Astrocyte of the spinal cord (primary cell): ENCODE data around the gene PTPN13.
"Not testable (repeated sequence)": the region's sequence is repeated elsewhere in the genome, so short reads cannot be mapped to it uniquely, and the experiment has no call there.

Experiments used
- DNase-seq: peaks from one replicate; pipeline ENCODE4 v3.0.0; 2011; ENCODE audit warnings: low read depth, low spot score
- H3K4me3 ChIP-seq: 2 replicates; pipeline ENCODE4 v1.5.1; 2011; ENCODE audit warnings: low read depth, mild to moderate bottlenecking, low read length, moderate library complexity
- in situ Hi-C: cut with HindIII; loops from 2 replicates; pipeline ENCODE4 v1.10.0; 2017; ENCODE audit warnings: low sequenced_read_pairs
- TF ChIP-seq, protein P1 (sequence below): IDR thresholded peaks from 2 replicates; pipeline ENCODE4 v1.5.1; 2012; ENCODE audit warnings: low read depth, mild to moderate bottlenecking, low read length, inconsistent platforms

PTPN13 gene

DNA sequence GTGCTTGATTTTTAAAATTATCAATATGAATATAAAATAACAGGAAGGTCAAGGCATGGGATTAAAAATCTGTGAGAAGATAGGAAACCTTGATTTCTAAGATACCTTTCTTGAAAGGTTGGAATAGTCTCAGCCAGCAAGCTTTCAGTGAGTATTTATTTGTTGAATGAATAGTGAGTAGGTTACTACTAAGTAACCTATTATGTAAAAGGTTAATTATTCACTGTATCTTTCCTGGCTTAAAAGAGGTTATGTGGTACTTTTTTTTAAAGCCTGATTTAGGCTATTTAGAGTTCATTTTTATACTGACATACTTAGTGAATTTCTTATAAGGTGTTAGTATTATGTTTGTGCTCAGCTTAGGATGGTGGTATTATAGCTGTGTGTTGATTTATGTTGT is 123.5 kb downstream of the PTPN13 start:
- TF ChIP-seq, protein P1, sequence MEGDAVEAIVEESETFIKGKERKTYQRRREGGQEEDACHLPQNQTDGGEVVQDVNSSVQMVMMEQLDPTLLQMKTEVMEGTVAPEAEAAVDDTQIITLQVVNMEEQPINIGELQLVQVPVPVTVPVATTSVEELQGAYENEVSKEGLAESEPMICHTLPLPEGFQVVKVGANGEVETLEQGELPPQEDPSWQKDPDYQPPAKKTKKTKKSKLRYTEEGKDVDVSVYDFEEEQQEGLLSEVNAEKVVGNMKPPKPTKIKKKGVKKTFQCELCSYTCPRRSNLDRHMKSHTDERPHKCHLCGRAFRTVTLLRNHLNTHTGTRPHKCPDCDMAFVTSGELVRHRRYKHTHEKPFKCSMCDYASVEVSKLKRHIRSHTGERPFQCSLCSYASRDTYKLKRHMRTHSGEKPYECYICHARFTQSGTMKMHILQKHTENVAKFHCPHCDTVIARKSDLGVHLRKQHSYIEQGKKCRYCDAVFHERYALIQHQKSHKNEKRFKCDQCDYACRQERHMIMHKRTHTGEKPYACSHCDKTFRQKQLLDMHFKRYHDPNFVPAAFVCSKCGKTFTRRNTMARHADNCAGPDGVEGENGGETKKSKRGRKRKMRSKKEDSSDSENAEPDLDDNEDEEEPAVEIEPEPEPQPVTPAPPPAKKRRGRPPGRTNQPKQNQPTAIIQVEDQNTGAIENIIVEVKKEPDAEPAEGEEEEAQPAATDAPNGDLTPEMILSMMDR = no peak
- in situ Hi-C loops = no loop called here
- DNase-seq = no peak
- H3K4me3 ChIP-seq = no peak overlapping the region

DNA sequence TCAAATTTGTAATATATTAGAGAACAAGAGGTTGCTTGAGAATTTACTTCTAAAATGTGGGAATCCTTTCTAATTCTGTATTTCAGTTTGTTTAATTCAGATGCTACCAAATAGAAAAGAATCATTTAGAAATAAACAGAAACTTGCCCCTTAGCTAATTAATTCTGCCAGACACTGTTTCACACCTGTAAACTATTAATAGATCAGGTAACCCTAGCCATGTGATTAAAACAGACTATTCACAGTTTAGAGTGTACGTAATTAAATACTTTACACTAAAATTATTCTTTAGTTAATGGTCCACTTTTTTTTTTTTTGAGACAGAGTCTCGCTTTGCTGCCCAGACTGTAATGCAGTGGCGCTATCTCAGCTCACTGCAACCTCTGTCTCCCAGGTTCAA is 124.0 kb downstream of the PTPN13 start:
- no peak overlapping the region for H3K4me3 ChIP-seq
- no peak for DNase-seq
- TF ChIP-seq, protein P1 = no peak
- in situ Hi-C loops = no loop called here

DNA sequence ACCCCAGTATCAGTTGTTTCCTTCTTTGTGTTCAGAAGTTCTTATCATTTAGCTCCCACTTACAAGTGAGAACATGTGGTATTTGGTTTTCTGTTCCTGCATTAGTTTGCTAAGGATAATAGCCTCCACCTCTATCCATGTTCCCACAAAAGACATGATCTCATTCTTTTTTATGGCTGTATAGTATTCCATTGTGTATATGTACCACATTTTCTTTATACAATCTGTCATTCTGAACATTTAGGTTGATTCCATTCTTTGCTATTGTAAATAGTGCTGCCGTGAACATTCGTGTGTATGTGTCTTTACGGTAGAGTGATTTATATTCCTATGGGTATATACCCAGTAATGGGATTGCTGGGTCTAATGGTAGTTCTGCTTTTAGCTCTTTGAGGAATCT is 125.0 kb downstream of the PTPN13 start:
- in situ Hi-C loops, DNase-seq, H3K4me3 ChIP-seq: not testable (repeated sequence)

DNA sequence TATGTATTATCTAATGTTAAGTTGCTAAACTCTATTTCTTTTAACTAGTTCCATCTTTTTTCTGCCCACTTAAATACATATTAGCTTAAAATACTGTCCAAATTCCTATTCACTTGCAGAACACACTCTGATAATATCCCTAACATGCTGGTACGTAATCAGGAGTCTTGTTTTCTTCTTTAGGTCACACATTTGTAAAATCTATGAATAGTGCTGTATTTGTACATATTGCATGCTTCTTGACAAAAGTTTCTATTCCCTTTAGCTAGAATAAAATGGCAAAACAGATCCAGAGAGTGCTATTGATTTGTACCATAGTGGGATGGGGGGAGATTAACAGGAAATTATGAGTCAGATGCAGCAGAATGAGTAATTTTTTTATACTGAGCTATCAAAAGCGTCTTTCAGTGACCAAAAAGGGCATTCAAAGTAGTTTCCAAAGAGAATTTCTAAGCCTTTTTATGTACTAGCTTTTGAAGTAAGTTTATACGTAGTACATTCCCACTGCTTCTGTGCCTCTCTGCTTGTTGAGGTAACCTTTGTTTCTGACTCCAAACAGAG is 126.5 kb downstream of the PTPN13 start:
- TF ChIP-seq, protein P1 = no peak
- DNase-seq = peak; percentile 53
- in situ Hi-C loops = no loop called here
- no peak overlapping the region for H3K4me3 ChIP-seq

DNA sequence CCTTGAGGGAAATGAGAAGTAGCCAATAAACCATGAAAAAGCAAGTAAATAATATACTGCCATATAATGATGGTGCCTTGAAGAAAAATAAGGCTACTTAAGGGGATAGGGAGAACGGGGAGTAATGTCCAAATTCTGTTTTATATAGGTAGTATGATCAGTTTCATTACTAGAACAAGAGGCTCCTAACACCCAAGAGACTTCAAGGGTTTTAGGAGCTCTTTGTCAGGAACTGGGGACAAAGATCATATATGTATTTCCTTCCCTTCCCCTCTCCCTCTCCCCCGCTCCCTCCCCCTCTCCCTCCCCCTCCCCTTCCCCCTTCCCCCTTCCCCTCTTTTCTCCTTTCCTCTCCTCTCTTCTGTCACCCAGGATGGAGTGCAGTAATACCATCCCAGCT is 127.3 kb downstream of the PTPN13 start:
- H3K4me3 ChIP-seq = no peak overlapping the region
- TF ChIP-seq, protein P1 = no peak
- no peak for DNase-seq
- in situ Hi-C loops = no loop called here

DNA sequence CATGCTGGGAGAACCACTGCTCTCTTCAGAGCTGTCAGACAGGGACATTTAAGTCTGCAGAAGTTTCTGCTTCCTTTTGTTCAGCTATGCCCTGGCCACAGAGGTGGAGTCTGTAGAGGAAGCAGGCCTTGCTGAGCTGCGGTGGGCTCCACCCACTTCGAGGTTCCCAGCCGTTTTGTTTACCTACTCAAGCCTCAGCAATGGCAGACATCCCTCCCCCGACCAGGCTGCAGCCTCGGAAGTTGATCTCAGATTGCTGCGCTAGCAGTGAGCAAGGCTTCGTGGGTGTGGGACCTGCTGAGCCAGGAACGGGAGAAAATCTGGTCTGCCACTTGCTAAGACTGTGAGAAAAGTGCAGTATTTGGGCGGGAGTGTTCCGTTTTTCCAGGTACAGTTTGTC is 136.2 kb downstream of the PTPN13 start:
- in situ Hi-C loops = no loop called here
- no peak for DNase-seq
- no peak overlapping the region for H3K4me3 ChIP-seq
- TF ChIP-seq, protein P1 = no peak

DNA sequence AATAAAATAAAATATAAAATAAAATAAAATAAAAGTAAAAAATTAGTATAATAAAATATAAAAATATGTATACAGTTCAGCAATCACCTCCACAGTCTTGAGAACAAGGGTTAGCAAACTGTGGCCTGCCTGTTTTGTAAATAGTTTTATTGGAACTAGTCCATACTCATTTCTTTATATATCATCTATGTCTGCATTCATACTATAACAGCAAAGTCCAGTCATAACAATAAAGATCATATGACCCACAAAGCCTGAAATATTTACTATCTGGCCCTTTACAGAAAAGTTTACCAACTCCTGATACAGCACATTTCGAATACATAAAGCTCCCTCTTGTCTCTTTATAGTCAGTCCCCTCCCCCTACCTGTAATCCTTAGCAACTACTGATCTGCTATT is 143.1 kb downstream of the PTPN13 start:
- TF ChIP-seq, protein P1 = no peak
- DNase-seq = no peak

More for the DNA sequence above, 143.1 kb downstream of the PTPN13 start:
- in situ Hi-C loops = no loop called here
- no peak overlapping the region for H3K4me3 ChIP-seq
